ENCODE data around the gene TXLNA.

Gene TXLNA

DNA sequence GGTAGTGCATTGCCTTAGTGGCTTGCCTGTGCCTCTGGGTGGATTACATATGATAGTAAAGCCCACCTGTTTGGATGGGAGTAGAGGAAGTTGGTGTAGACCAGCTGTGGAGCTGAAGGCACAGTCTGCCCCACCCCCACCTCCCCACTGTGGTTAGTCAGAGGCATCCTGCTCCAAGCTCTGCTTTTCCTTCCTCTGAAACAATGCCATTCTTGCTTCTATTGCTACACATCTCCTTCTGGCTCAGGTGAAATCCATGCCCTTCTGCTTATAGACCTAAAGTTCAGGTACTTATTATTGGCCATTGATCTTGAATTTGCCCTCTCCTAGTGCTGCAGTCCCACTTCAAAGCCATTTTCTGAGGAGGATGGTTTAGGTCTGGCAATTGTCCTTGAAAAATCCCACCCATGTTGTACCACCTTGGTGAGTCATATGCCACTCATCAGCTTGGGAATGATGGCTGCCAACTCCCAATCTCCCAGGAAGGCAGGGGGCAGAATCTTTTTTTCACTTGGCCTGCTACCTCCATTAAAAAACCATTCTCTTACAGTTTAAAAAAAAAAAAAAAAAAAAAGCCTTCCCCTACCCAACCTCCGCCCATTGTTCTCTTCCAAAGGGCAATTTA, 6.7 kb upstream of the TXLNA start:
- no peaks in the 10 kb centered on the region for H3K9me3 Mint-ChIP-seq
- peaks cover 13% of the 10 kb centered on the region for H3K4me1 Mint-ChIP-seq (ENCODE audit: low read depth)
- DNase-seq, result no peak
- H3K27ac Mint-ChIP-seq, result peak overlapping the region; percentile 65
- no peaks in the 10 kb centered on the region for H3K27me3 Mint-ChIP-seq
- H3K4me3 Mint-ChIP-seq, result no peak overlapping the region
- H3K36me3 Mint-ChIP-seq (ENCODE audit: low read depth), result peaks cover 76% of the 10 kb centered on the region

GRCh38 chr1:32178380-32179192, 889 bp upstream of the TXLNA start:
- H3K27me3 Mint-ChIP-seq, result no peaks in the 10 kb centered on the region
- peak overlapping the region; percentile 99 for H3K27ac Mint-ChIP-seq
- no peaks in the 10 kb centered on the region for H3K9me3 Mint-ChIP-seq
- peak overlapping the region; percentile 98 for H3K4me3 Mint-ChIP-seq
- peaks cover 37% of the 10 kb centered on the region for H3K4me1 Mint-ChIP-seq (ENCODE audit: low read depth)
- peaks cover 62% of the 10 kb centered on the region for H3K36me3 Mint-ChIP-seq (ENCODE audit: low read depth)
- no peak for DNase-seq

GRCh38 chr1:32179193-32179442, 357 bp upstream of the TXLNA start:
- H3K27ac Mint-ChIP-seq, result peak overlapping the region; percentile 99
- no peaks in the 10 kb centered on the region for H3K9me3 Mint-ChIP-seq
- H3K4me1 Mint-ChIP-seq (ENCODE audit: low read depth), result peaks cover 42% of the 10 kb centered on the region
- no peaks in the 10 kb centered on the region for H3K27me3 Mint-ChIP-seq
- DNase-seq, result no peak
- peak overlapping the region; percentile 98 for H3K4me3 Mint-ChIP-seq
- peaks cover 62% of the 10 kb centered on the region for H3K36me3 Mint-ChIP-seq (ENCODE audit: low read depth)

DNA sequence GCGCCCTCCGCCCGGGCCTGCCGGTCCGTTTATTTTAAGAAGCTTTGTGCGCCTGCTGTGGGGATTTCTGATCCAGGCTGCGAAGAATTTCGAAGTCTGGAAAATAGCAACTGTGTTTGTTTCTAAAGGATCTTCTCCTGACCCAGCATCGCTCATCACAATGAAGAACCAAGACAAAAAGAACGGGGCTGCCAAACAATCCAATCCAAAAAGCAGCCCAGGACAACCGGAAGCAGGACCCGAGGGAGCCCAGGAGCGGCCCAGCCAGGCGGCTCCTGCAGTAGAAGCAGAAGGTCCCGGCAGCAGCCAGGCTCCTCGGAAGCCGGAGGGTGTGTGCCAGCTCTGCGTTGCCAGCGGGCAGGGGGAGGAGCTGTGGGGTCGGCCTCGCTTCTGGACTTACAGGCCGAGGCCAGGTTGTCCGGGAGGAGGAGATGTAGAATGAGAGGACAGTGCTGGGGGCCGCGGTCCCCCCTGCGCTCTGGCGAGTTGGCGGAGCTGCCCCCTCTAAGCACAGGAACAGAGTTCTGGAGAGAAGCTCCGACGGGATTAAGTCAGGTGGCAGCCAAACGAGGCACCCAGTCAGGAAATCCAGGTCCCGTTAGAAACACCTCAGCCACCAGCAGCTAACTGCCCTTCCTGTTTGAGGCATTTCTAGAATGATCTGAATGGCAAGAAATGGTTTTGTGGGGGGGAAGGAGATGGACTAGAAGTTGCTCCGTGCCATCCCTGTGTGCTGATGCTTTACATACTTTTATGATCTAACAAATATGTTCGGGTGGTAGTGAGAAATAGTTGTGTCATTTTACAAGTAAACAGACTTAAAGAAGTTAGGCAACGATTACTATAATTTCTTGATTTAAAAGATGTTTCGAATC, 948 bp downstream of the TXLNA start:
- H3K4me1 Mint-ChIP-seq (ENCODE audit: low read depth), result peaks cover 52% of the 10 kb centered on the region
- H3K4me3 Mint-ChIP-seq, result peak overlapping the region; percentile 98
- no peaks in the 10 kb centered on the region for H3K27me3 Mint-ChIP-seq
- H3K9me3 Mint-ChIP-seq, result no peaks in the 10 kb centered on the region
- H3K36me3 Mint-ChIP-seq (ENCODE audit: low read depth), result peaks cover 62% of the 10 kb centered on the region
- peak; percentile 60 for DNase-seq
- peak overlapping the region; percentile 99 for H3K27ac Mint-ChIP-seq

DNA sequence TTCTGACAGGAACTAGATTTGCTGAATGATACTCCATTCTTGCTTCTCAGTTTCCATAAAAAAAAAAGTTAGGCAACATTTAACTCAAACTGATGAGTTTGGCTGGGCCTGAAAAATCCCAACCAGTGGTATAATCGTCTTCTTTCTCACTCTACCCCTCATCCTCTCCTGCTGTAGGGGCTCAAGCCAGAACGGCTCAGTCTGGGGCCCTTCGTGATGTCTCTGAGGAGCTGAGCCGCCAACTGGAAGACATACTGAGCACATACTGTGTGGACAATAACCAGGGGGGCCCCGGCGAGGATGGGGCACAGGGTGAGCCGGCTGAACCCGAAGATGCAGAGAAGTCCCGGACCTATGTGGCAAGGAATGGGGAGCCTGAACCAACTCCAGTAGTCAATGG, 1.6 kb downstream of the TXLNA start:
- Mint-ChIP-seq H3K4me1 (ENCODE audit: low read depth) (peaks cover 54% of the 10 kb centered on the region), H3K4me3 (peak overlapping the region; percentile 98), H3K9me3 (no peaks in the 10 kb centered on the region), H3K36me3 (ENCODE audit: low read depth) (peaks cover 68% of the 10 kb centered on the region), H3K27ac (peak overlapping the region; percentile 99), H3K27me3 (no peaks in the 10 kb centered on the region)
- DNase-seq, result no peak

- no peaks in the 10 kb centered on the region for H3K27me3 Mint-ChIP-seq
- peak overlapping the region; percentile 99 for H3K27ac Mint-ChIP-seq
- H3K9me3 Mint-ChIP-seq, result no peaks in the 10 kb centered on the region
- peaks cover 70% of the 10 kb centered on the region for H3K36me3 Mint-ChIP-seq (ENCODE audit: low read depth)
- H3K4me1 Mint-ChIP-seq (ENCODE audit: low read depth), result peaks cover 59% of the 10 kb centered on the region
- peak overlapping the region; percentile 98 for H3K4me3 Mint-ChIP-seq
- DNase-seq, result no peak
Measured at GRCh38 chr1:32181563-32181962, 2.1 kb downstream of the TXLNA start.

GRCh38 chr1:32182060-32182459, 2.6 kb downstream of the TXLNA start:
- Mint-ChIP-seq H3K9me3 (no peaks in the 10 kb centered on the region), H3K4me1 (ENCODE audit: low read depth) (peaks cover 61% of the 10 kb centered on the region), H3K4me3 (peak overlapping the region; percentile 98), H3K27ac (peak overlapping the region; percentile 99), H3K27me3 (no peaks in the 10 kb centered on the region), H3K36me3 (ENCODE audit: low read depth) (peaks cover 72% of the 10 kb centered on the region)
- DNase-seq, result no peak

DNA sequence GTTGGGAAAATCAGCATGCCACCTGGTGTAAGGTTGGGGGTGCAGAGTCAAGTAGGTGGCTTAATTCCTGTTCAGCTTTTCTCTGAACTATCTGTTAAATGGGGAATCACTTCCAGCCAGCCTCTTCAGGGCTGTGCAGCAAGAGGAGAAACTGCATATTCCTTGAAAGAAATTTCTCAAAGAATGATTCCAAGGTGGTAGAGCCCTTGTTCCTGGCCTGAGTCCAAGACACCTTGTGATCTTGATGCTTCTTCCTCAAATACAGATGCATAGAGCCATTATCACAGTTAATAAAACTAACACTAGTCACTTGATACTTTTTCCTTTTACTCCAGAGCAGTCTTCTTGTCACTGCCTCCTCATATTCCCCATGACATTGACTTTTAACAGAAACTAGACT, 5.2 kb downstream of the TXLNA start:
- DNase-seq, result no peak
- Mint-ChIP-seq H3K27ac (peak overlapping the region; percentile 86), H3K9me3 (no peaks in the 10 kb centered on the region), H3K4me1 (ENCODE audit: low read depth) (peaks cover 53% of the 10 kb centered on the region), H3K4me3 (peak overlapping the region; percentile 98), H3K27me3 (no peaks in the 10 kb centered on the region), H3K36me3 (ENCODE audit: low read depth) (peaks cover 95% of the 10 kb centered on the region)

DNA sequence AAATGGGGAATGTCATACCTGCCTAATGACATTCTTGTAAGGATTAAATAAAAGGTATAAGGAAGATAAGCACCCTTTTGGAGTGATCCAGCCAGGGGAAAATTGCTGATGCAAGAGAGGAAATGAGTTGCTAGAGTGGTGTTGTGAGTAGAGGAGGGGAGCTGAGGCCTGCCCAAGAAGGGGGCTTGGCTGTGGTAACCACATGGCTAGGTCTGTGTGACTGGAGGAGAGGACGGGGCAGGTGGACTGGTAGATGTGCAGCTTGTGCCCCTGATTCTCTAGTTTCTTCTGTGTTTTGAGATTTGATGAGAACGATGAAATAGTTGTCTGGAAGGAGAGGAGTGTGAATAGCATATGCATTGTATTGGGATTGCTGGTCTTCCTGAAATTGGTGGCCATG, 6.6 kb downstream of the TXLNA start:
- H3K4me3 Mint-ChIP-seq, result peak overlapping the region; percentile 19
- no peak for DNase-seq
- H3K9me3 Mint-ChIP-seq, result no peaks in the 10 kb centered on the region
- H3K36me3 Mint-ChIP-seq (ENCODE audit: low read depth), result peaks cover 97% of the 10 kb centered on the region
- peak overlapping the region; percentile 94 for H3K27ac Mint-ChIP-seq
- peaks cover 48% of the 10 kb centered on the region for H3K4me1 Mint-ChIP-seq (ENCODE audit: low read depth)
- H3K27me3 Mint-ChIP-seq, result no peaks in the 10 kb centered on the region

DNA sequence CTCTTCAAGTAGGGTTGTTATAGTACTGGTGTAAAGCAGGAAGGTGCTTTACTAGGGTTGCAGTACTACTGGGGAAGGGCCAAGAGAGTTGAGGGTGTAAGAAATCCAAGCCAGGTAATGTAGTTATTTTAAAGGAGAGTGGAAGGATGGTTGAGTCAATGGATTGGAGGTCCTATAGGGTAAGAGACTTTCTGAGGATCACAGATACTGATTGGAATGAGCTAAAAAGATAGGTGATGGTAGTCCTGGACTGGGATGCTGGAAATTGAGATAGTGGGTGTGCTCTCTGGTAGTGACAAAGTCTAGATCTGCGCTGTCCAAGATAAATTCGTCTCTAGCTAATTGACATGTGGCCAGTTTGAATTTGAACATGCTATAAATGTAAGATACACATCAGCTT, 7.0 kb downstream of the TXLNA start:
- H3K4me3 Mint-ChIP-seq, result peak overlapping the region; percentile 19
- no peak for DNase-seq
- peaks cover 97% of the 10 kb centered on the region for H3K36me3 Mint-ChIP-seq (ENCODE audit: low read depth)
- H3K27me3 Mint-ChIP-seq, result no peaks in the 10 kb centered on the region
- H3K27ac Mint-ChIP-seq, result peak overlapping the region; percentile 94
- no peaks in the 10 kb centered on the region for H3K9me3 Mint-ChIP-seq
- H3K4me1 Mint-ChIP-seq (ENCODE audit: low read depth), result peaks cover 44% of the 10 kb centered on the region

DNA sequence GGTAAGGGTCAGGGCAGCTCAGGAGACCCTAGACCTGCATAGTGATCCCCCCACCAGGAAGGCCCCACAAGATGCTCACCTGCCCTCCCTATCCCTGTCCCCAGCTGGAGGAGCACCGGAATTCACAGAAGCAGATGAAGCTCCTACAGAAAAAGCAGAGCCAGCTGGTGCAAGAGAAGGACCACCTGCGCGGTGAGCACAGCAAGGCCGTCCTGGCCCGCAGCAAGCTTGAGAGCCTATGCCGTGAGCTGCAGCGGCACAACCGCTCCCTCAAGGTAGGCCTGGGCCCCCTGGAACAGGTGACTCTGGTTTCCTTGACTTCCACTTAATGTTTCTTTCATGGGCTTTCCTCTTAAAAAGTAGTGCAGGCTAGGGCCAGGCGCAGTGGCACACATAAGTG, 8.4 kb downstream of the TXLNA start:
- Mint-ChIP-seq H3K36me3 (ENCODE audit: low read depth) (peaks cover 97% of the 10 kb centered on the region), H3K9me3 (no peaks in the 10 kb centered on the region), H3K27me3 (no peaks in the 10 kb centered on the region), H3K4me3 (no peak overlapping the region), H3K4me1 (ENCODE audit: low read depth) (peaks cover 36% of the 10 kb centered on the region), H3K27ac (peak overlapping the region; percentile 44)
- no peak for DNase-seq

GRCh38 chr1:32192220-32192948, 12.9 kb downstream of the TXLNA start:
- no peak for DNase-seq
- no peaks in the 10 kb centered on the region for H3K27me3 Mint-ChIP-seq
- H3K4me3 Mint-ChIP-seq, result no peak overlapping the region
- H3K27ac Mint-ChIP-seq, result no peak overlapping the region
- peaks cover 49% of the 10 kb centered on the region for H3K4me1 Mint-ChIP-seq (ENCODE audit: low read depth)
- peaks cover 100% of the 10 kb centered on the region for H3K36me3 Mint-ChIP-seq (ENCODE audit: low read depth)
- no peaks in the 10 kb centered on the region for H3K9me3 Mint-ChIP-seq

- DNase-seq, result no peak
- no peaks in the 10 kb centered on the region for H3K9me3 Mint-ChIP-seq
- peaks cover 91% of the 10 kb centered on the region for H3K36me3 Mint-ChIP-seq (ENCODE audit: low read depth)
- peak overlapping the region; percentile 59 for H3K27ac Mint-ChIP-seq
- H3K4me1 Mint-ChIP-seq (ENCODE audit: low read depth), result peaks cover 64% of the 10 kb centered on the region
- H3K27me3 Mint-ChIP-seq, result no peaks in the 10 kb centered on the region
- H3K4me3 Mint-ChIP-seq, result no peak overlapping the region
Measured at GRCh38 chr1:32194984-32195383, 15.5 kb downstream of the TXLNA start.

GRCh38 chr1:32195531-32195930, 16.1 kb downstream of the TXLNA start:
- peak overlapping the region; percentile 59 for H3K27ac Mint-ChIP-seq
- H3K36me3 Mint-ChIP-seq (ENCODE audit: low read depth), result peaks cover 86% of the 10 kb centered on the region
- H3K4me1 Mint-ChIP-seq (ENCODE audit: low read depth), result peaks cover 69% of the 10 kb centered on the region

More at GRCh38 chr1:32195531-32195930, 16.1 kb downstream of the TXLNA start:
- Mint-ChIP-seq H3K9me3 (no peaks in the 10 kb centered on the region), H3K4me3 (no peak overlapping the region), H3K27me3 (no peaks in the 10 kb centered on the region)
- DNase-seq, result no peak

Measured in activated T-cell treated with anti-CD3 and anti-CD28 coated beads, Interleukin-2, amount 50 U/mL, for 24 hours (primary cell).